Endothelial cell of umbilical vein (primary cell): Measurements from ENCODE around the gene LFNG. TPM values are rescaled to one million over a fixed set of nuclear protein-coding genes. Genes with fewer than 3 reads are reported as not detected.

Experiments
- BruUV-seq: library from RNA; stranded (reverse); fragments of 400-500 nt; replicated peaks from 2 replicates; lab custom pipeline; 2021; lab: Mats Ljungman, UMichigan
- CTCF ChIA-PET: fragments of 300-600, 350-600 bp; sonication (Branson Sonifier 250); formaldehyde crosslinking; loops from one replicate; lab custom pipeline; 2021; ENCODE audit warnings: antibody characterized with exemption, inconsistent platforms; lab: Charles Lee
- POLR2A ChIA-PET: fragments of 300-600, 350-600 bp; sonication (Branson Sonifier 250); formaldehyde crosslinking; loops from one replicate; lab custom pipeline; 2021; ENCODE audit warnings: antibody characterized with exemption, inconsistent platforms; lab: Charles Lee
- DNase-seq: peaks from one replicate; pipeline ENCODE4 v3.0.0-alpha.2; 2011; ENCODE audit warnings: low read depth, low spot score
- FAIRE-seq: peaks from 2 replicates; lab custom pipeline; 2011; peaks lifted over from hg19 to GRCh38; lab: Jason Lieb, UNC
- H2AFZ ChIP-seq: 2 replicates; pipeline ENCODE4 v1.6.0; 2012; ENCODE audit warnings: low read depth, low read length, control low read depth, inconsistent platforms
- H3K27ac ChIP-seq: 2 replicates; pipeline ENCODE4 v1.5.1; 2011; ENCODE audit warnings: low read depth, mild to moderate bottlenecking, control low read depth, low read length, moderate library complexity; ENCODE audit not compliant: insufficient read depth
- H3K27me3 ChIP-seq, 2 experiments: 2 replicates each; pipeline versions ENCODE4 v1.6.0 to v1.6.1; 2011; ENCODE audit warnings: low read length in 2 of 2, mixed read lengths in 1 of 2; ENCODE audit not compliant: control insufficient read depth in 2 of 2, insufficient read depth in 2 of 2
- H3K36me3 ChIP-seq, 2 experiments: 2 replicates in 1 of 2; 3 replicates in 1 of 2; pipeline ENCODE4 v1.5.1; 2011; ENCODE audit warnings: low read length in 2 of 2, mild to moderate bottlenecking in 1 of 2, moderate library complexity in 1 of 2; ENCODE audit not compliant: control insufficient read depth in 2 of 2, insufficient read depth in 2 of 2; ENCODE audit errors: extremely low read depth in 1 of 2
- H3K4me1 ChIP-seq: 3 replicates; pipeline ENCODE4 v1.5.1; 2011; ENCODE audit warnings: mild to moderate bottlenecking, low read length; ENCODE audit not compliant: control insufficient read depth, insufficient read depth; ENCODE audit errors: extremely low read depth
- H3K4me2 ChIP-seq: 2 replicates; pipeline ENCODE4 v1.6.1; 2011; ENCODE audit warnings: low read length, control low read depth, mixed read lengths; ENCODE audit not compliant: insufficient read depth
- H3K4me3 ChIP-seq, 3 experiments: fragments of 200-600 bp in 1 of 3; sonication (generic), shearing (Covaris generic) in 1 of 3; replicated peaks in 1 of 3; 2 replicates each; pipeline ENCODE4 v1.5.1; 2011 to 2016; ENCODE audit warnings: control low read depth in 3 of 3, low read length in 3 of 3, mild to moderate bottlenecking in 2 of 3, inconsistent platforms in 1 of 3, low read depth in 1 of 3, moderate library complexity in 1 of 3; ENCODE audit not compliant: insufficient read depth in 1 of 3
- H3K79me2 ChIP-seq: 2 replicates; pipeline ENCODE4 v1.6.0; 2012; ENCODE audit warnings: low read length, inconsistent platforms; ENCODE audit not compliant: control insufficient read depth, insufficient read depth
- H3K9ac ChIP-seq: replicated peaks from 2 replicates; pipeline ENCODE3; 2011; ENCODE audit warnings: low read length, control low read depth; ENCODE audit not compliant: insufficient read depth; ENCODE audit errors: extremely low read depth
- H3K9me1 ChIP-seq: replicated peaks from 3 replicates; pipeline ENCODE4 v1.6.0; 2011; ENCODE audit warnings: mild to moderate bottlenecking, low read length; ENCODE audit not compliant: control insufficient read depth, insufficient read depth; ENCODE audit errors: extremely low read depth
- H3K9me3 ChIP-seq: replicated peaks from 2 replicates; pipeline ENCODE4 v1.5.1; 2012; ENCODE audit warnings: low read length, inconsistent platforms; ENCODE audit not compliant: control insufficient read depth, insufficient read depth
- H4K20me1 ChIP-seq: replicated peaks from 2 replicates; pipeline ENCODE3; 2011; ENCODE audit warnings: mild to moderate bottlenecking, low read length; ENCODE audit not compliant: control insufficient read depth, insufficient read depth; ENCODE audit errors: extremely low read depth
- EZH2 ChIP-seq: IDR thresholded peaks from 2 replicates; pipeline ENCODE4 v1.6.1; 2012; ENCODE audit warnings: borderline replicate concordance, low read depth, mild to moderate bottlenecking, moderate library complexity, low read length, inconsistent platforms; ENCODE audit not compliant: severe bottlenecking
- FOS ChIP-seq: IDR thresholded peaks from 2 replicates; pipeline ENCODE4 v1.6.1; 2011; ENCODE audit warnings: mild to moderate bottlenecking, low read length, moderate library complexity, borderline replicate concordance; ENCODE audit not compliant: insufficient read depth
- GATA2 ChIP-seq: IDR thresholded peaks from 2 replicates; pipeline ENCODE4 v1.7.0; 2011; ENCODE audit warnings: low read depth, mild to moderate bottlenecking, moderate library complexity, mixed read lengths, low read length; ENCODE audit not compliant: insufficient read length, insufficient read depth
- JUN ChIP-seq: IDR thresholded peaks from 2 replicates; pipeline ENCODE4 v1.6.1; 2011; ENCODE audit warnings: borderline replicate concordance, low read depth; ENCODE audit not compliant: insufficient read length, insufficient read depth
- MYC ChIP-seq: IDR thresholded peaks from one replicate; pipeline ENCODE4 v1.6.1; 2011; ENCODE audit warnings: mild to moderate bottlenecking, low read depth, low read length
- POLR2A ChIP-seq: IDR thresholded peaks from 2 replicates; pipeline ENCODE4 v1.6.1; 2012; ENCODE audit warnings: low read depth, mild to moderate bottlenecking, control low read depth, low read length
- POLR2AphosphoS5 ChIP-seq: IDR thresholded peaks from 2 replicates; pipeline ENCODE4 v1.6.1; 2012; ENCODE audit warnings: low read depth, mild to moderate bottlenecking, control low read depth, low read length, moderate library complexity; ENCODE audit not compliant: insufficient read depth
- dilution Hi-C: fragments of 300-500 bp; cut with MboI; formaldehyde crosslinking; loops from one replicate; pipeline ENCODE4 v1.15.0; 2019; ENCODE audit warnings: low sequenced_read_pairs; ENCODE audit not compliant: extremely low pct_ligation_motif_present
- intact Hi-C: fragments of 100-400 bp; cut with micrococcal nuclease; formaldehyde crosslinking; loops from one replicate; pipeline ENCODE4 v1.10.0; 2022
- polyA plus RNA-seq, 4 experiments: library from polyadenylated mRNA; depleted of rRNA in 3 of 4; stranded (reverse) in 3 of 4; unstranded in 1 of 4; fragments of >200 nt; gene quantifications; 2 replicates each; pipeline versions ENCODE4 v1.2.1 to v1.2.3, GENCODE V29; 2011 to 2012; ENCODE audit warnings: missing spikeins in 1 of 4
- total RNA-seq: library from RNA; stranded (reverse); gene quantifications from 2 replicates; pipeline ENCODE4 v1.2.3, GENCODE V29; 2021
- TF ChIP-seq, protein P1 (sequence below), 2 donors: IDR thresholded peaks; 1 replicate in 1 of 2; 2 replicates in 1 of 2; pipeline ENCODE4 v1.5.1; 2011; ENCODE audit warnings: low read length in 2 of 2, mild to moderate bottlenecking in 2 of 2, moderate library complexity in 2 of 2, control low read depth in 1 of 2, inconsistent platforms in 1 of 2, low read depth in 1 of 2; ENCODE audit not compliant: insufficient read depth in 1 of 2; ENCODE audit errors: extremely low read depth in 1 of 2
- TF ChIP-seq, protein P2 (sequence below): IDR thresholded peaks from 2 replicates; pipeline ENCODE4 v1.6.1; 2011; ENCODE audit not compliant: insufficient read depth, insufficient read length

LFNG gene
- total and polyA plus RNA-seq, 2 donors (not counting 3 experiments of a cell fraction or from before 2014, with no cell fraction given) = 12.6 to 13.1 TPM

DNA sequence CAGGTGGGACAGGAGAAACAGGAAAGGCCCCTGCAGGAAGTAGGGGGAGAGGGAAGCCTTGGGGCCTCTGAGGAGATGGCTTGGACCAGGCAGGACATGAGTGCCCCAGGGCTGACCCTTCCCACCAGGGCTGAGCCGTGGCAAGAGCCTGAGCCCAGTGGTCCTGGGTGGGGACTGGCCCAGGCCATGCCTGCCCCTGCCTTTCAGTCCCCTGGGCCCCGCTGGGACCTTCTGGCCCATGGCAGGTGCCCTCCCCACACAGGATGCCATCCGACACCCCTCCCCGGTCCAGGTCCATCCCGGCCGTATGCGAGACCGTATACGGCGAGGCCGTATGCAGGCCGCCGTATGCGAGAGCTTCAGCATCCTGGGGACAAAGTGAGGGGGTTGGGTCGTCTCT lies 45.4 kb upstream of the LFNG start:
- dilution Hi-C loops (no loop called here), intact Hi-C loops (loop anchor here (10.0 kb wide), 1 partner anchor 161 kb away; the partner anchor contains the start of gene TTYH3)
- ChIA-PET CTCF (interaction anchor here (0.7 to 1.4 kb wide), 4 partner anchors 22 to 33 kb away, joined by 3 to 4 read pairs (median 3); no protein-coding TSS in a partner anchor), POLR2A (no interaction called here)
- no peak overlapping the region for H3K4me3 ChIP-seq
- H3K27ac ChIP-seq = no peak overlapping the region
- no TSS peak for BruUV-seq
- TF ChIP-seq GATA2 (no peak), POLR2AphosphoS5 (no peak)
- H4K20me1 ChIP-seq = no peaks in the 10 kb centered on the region
- no peaks in the 10 kb centered on the region for H3K9me1 ChIP-seq
- DNase-seq = no peak
- H3K4me1 ChIP-seq = peaks cover 7% of the 10 kb centered on the region
- no peaks in the 10 kb centered on the region for H3K79me2 ChIP-seq
- no peak overlapping the region for H3K4me2 ChIP-seq
- no peaks in the 10 kb centered on the region for H3K27me3 ChIP-seq
- no peak overlapping the region for H3K9ac ChIP-seq
- no peak for FAIRE-seq
- H3K36me3 ChIP-seq = no peaks in the 10 kb centered on the region
- H2AFZ ChIP-seq = no peak overlapping the region
- no peaks in the 10 kb centered on the region for H3K9me3 ChIP-seq

DNA sequence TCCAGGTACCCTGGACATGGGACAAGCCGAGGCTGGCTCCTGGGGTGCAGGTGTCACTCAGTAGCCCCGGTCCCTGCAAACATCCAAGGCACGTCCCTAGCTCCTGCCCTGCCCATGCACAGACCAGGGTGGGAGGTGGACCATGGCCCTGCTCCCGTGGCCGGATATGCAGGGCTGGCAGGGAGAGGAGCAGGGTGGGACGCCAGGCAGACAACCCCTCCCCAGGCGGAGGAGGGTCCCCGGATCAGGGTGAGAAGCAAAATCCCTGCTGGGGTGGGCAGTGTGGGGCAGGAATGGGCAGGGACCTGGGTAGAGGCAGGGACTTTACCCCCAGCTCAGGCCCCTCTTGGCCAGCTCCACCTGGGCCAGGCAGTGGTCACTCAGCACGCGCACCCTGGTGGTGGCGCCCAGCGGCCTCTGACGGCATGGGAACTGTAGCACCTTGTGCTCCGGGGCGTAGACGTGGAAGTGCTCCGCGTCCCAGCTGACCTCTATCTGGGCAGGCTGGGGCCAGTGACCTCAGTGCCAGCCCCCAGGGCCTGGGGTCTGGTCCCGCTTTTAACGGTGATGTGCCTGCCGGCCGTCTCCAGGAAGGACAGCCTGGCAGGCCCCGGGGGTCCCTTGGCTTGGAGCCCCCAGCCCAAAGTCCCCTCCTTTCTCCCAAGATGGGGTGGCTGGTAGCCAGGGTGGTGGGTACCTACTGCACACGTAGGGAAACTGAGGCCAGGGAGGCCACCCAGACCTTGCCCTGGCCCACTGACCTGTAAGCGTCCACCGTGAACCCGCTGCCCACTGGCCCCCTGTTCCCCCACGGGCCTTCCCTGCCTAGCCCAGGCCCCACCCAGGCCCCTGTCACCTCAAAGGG lies 44.5 kb upstream of the LFNG start:
- intact Hi-C loops = loop anchor here (5.0 to 10.0 kb wide), 2 partner anchors 160 to 187 kb away; partner anchors contain the start of gene TTYH3
- ChIA-PET CTCF (interaction anchor here (0.7 to 1.0 kb wide), 5 partner anchors 23 to 206 kb away, joined by 3 to 5 read pairs (median 3); no protein-coding TSS in a partner anchor), POLR2A (no interaction called here)
- no peaks in the 10 kb centered on the region for H4K20me1 ChIP-seq
- no peak overlapping the region for H3K9ac ChIP-seq
- FAIRE-seq (no peak), DNase-seq (no peak)
- no peaks in the 10 kb centered on the region for H3K9me1 ChIP-seq
- no peak for TF ChIP-seq EZH2
- no peak for TF ChIP-seq POLR2AphosphoS5
- TF ChIP-seq MYC = no peak
- TF ChIP-seq FOS = no peak
- no peak for TF ChIP-seq POLR2A
- no peak for TF ChIP-seq JUN
- TF ChIP-seq, protein P1, sequence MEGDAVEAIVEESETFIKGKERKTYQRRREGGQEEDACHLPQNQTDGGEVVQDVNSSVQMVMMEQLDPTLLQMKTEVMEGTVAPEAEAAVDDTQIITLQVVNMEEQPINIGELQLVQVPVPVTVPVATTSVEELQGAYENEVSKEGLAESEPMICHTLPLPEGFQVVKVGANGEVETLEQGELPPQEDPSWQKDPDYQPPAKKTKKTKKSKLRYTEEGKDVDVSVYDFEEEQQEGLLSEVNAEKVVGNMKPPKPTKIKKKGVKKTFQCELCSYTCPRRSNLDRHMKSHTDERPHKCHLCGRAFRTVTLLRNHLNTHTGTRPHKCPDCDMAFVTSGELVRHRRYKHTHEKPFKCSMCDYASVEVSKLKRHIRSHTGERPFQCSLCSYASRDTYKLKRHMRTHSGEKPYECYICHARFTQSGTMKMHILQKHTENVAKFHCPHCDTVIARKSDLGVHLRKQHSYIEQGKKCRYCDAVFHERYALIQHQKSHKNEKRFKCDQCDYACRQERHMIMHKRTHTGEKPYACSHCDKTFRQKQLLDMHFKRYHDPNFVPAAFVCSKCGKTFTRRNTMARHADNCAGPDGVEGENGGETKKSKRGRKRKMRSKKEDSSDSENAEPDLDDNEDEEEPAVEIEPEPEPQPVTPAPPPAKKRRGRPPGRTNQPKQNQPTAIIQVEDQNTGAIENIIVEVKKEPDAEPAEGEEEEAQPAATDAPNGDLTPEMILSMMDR (IDR thresholded peaks at IDR 0.05; ENCODE audit: extremely low read depth in 1 of 2, insufficient read depth in 1 of 2, low read depth in 1 of 2, low read length in 2 of 2) = no peak
- TF ChIP-seq, protein P2, sequence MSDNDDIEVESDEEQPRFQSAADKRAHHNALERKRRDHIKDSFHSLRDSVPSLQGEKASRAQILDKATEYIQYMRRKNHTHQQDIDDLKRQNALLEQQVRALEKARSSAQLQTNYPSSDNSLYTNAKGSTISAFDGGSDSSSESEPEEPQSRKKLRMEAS = no peak
- no peak for TF ChIP-seq GATA2
- H3K27me3 ChIP-seq = peaks cover 0 to 2% of the 10 kb centered on the region in 2 experiments
- no peak overlapping the region for H3K27ac ChIP-seq
- no peak overlapping the region for H3K4me3 ChIP-seq
- no peaks in the 10 kb centered on the region for H3K9me3 ChIP-seq
- H2AFZ ChIP-seq = no peak overlapping the region
- no peak overlapping the region for H3K4me2 ChIP-seq
- H3K4me1 ChIP-seq = peaks cover 7% of the 10 kb centered on the region
- no TSS peak for BruUV-seq
- dilution Hi-C loops = no loop called here
- no peaks in the 10 kb centered on the region for H3K36me3 ChIP-seq
- H3K79me2 ChIP-seq = no peaks in the 10 kb centered on the region
